Caco-2 (cell line): ENCODE measurements around the gene HPDL. TPM values are rescaled to one million over a fixed set of nuclear protein-coding genes. Genes with fewer than 3 reads are reported as not detected.

Experiments used
- BruUV-seq: library from RNA; stranded (reverse); fragments of 400-500 nt; replicated peaks from 2 replicates; lab custom pipeline; 2021; lab: Mats Ljungman, UMichigan
- CTCF ChIA-PET: fragments of 300-600 bp; sonication (Branson Sonifier 250); formaldehyde crosslinking; loops from one replicate; lab custom pipeline; 2022; ENCODE audit warnings: antibody characterized with exemption; lab: Charles Lee
- POLR2A ChIA-PET: fragments of 300-600 bp; sonication (Branson Sonifier 250); formaldehyde crosslinking; loops from one replicate; lab custom pipeline; 2022; ENCODE audit warnings: antibody characterized with exemption; lab: Charles Lee
- DNase-seq, 2 experiments: peaks; one replicate each; pipeline versions ENCODE4 v3.0.0 to v3.0.0-alpha.2; 2020 to 2022
- H3K27me3 ChIP-seq: replicated peaks from 2 replicates; pipeline ENCODE4 v1.6.0; 2011; ENCODE audit warnings: low read length; ENCODE audit not compliant: control insufficient read depth, insufficient read depth
- H3K36me3 ChIP-seq: 2 replicates; pipeline ENCODE4 v1.5.1; 2011; ENCODE audit warnings: low read length; ENCODE audit not compliant: control insufficient read depth, insufficient read depth
- H3K4me1 ChIP-seq: fragments of 250-450 bp; sonication (Bioruptor Pico); 2 replicates; pipeline ENCODE4 v1.5.1; 2020; ENCODE audit warnings: mild to moderate bottlenecking
- H3K4me3 ChIP-seq: 2 replicates; pipeline ENCODE4 v1.5.1; 2011; ENCODE audit warnings: low read depth, mild to moderate bottlenecking, control low read depth, low read length
- H3K9me3 ChIP-seq: fragments of 250-450 bp; sonication (Bioruptor Pico); 2 replicates; pipeline ENCODE4 v1.5.1; 2020; ENCODE audit warnings: mild to moderate bottlenecking, moderate library complexity
- H3K27ac Mint-ChIP-seq: one replicate; pipeline ENCODE4 v1.8.0; 2022; ENCODE audit warnings: mixed read lengths; ENCODE audit not compliant: unreplicated experiment
- H3K27me3 Mint-ChIP-seq: one replicate; pipeline ENCODE4 v1.8.0; 2022; ENCODE audit warnings: mixed read lengths; ENCODE audit not compliant: insufficient read depth, unreplicated experiment
- H3K36me3 Mint-ChIP-seq: one replicate; pipeline ENCODE4 v1.8.0; 2022; ENCODE audit warnings: mild to moderate bottlenecking, mixed read lengths; ENCODE audit not compliant: insufficient read depth, unreplicated experiment
- H3K4me1 Mint-ChIP-seq: one replicate; pipeline ENCODE4 v1.8.0; 2022; ENCODE audit warnings: low read depth, mixed read lengths; ENCODE audit not compliant: unreplicated experiment
- H3K4me3 Mint-ChIP-seq: one replicate; pipeline ENCODE4 v1.8.0; 2022; ENCODE audit warnings: mild to moderate bottlenecking, moderate library complexity, mixed read lengths; ENCODE audit not compliant: unreplicated experiment
- H3K9me3 Mint-ChIP-seq: one replicate; pipeline ENCODE4 v1.8.0; 2022; ENCODE audit warnings: mixed read lengths; ENCODE audit not compliant: unreplicated experiment
- intact Hi-C: fragments of 100-400 bp; cut with micrococcal nuclease; formaldehyde crosslinking; loops from one replicate; pipeline ENCODE4 v1.10.0; 2022; ENCODE audit not compliant: unreplicated experiment
- total RNA-seq: library from RNA; stranded (reverse); gene quantifications from 2 replicates; pipeline ENCODE4 v1.2.3, GENCODE V29; 2022
- TF ChIP-seq, protein P1 (sequence below), 2 experiments: fragments of 200-600 bp in 1 of 2; IDR thresholded peaks; 1 replicate in 1 of 2; 2 replicates in 1 of 2; pipeline versions ENCODE4 v1.5.1 to v1.8.0; 2011 to 2022; ENCODE audit warnings: antibody characterized with exemption in 1 of 2, control low read depth in 1 of 2, inconsistent platforms in 1 of 2, low read depth in 1 of 2, low read length in 1 of 2, mild to moderate bottlenecking in 1 of 2, moderate library complexity in 1 of 2; ENCODE audit not compliant: insufficient read depth in 1 of 2, severe bottlenecking in 1 of 2, unreplicated experiment in 1 of 2

HPDL gene
- total RNA-seq, 1 experiment from 2014 or later, result 90.6 TPM

DNA sequence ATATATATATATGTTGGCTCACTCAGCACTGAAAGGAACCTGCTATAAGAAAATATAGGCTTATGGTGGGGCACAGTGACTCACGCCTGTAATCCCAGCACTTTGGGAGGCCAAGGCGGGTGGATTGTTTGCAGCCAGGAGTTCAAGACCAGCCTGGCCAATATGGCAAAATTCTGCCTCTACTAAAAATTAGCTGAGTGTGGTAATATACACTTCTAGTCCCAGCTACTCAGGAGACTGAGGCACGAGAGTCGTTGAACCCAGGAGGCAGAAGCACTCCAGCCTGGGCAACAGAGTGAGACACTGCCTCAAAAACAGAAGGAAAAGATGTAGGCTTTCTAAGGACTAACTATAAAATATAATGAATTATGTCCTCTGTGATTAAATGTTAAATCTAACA lies 28.1 kb downstream of the HPDL start:
- no peaks in the 10 kb centered on the region for H3K27me3 ChIP-seq
- Mint-ChIP-seq H3K4me1 (peaks cover 14% of the 10 kb centered on the region), H3K9me3 (no peaks in the 10 kb centered on the region), H3K4me3 (no peak overlapping the region), H3K27ac (no peak overlapping the region), H3K36me3 (peaks cover 12% of the 10 kb centered on the region), H3K27me3 (no peaks in the 10 kb centered on the region)
- intact Hi-C loops, result no loop called here
- no peaks in the 10 kb centered on the region for H3K4me1 ChIP-seq
- H3K9me3 ChIP-seq, result no peaks in the 10 kb centered on the region
- no peak for DNase-seq
- ChIA-PET POLR2A (no interaction called here), CTCF (interaction anchor here (1.4 kb wide), 1 partner anchor 138 kb away, joined by 6 read pairs; no protein-coding TSS in a partner anchor)
- TF ChIP-seq, protein P1, sequence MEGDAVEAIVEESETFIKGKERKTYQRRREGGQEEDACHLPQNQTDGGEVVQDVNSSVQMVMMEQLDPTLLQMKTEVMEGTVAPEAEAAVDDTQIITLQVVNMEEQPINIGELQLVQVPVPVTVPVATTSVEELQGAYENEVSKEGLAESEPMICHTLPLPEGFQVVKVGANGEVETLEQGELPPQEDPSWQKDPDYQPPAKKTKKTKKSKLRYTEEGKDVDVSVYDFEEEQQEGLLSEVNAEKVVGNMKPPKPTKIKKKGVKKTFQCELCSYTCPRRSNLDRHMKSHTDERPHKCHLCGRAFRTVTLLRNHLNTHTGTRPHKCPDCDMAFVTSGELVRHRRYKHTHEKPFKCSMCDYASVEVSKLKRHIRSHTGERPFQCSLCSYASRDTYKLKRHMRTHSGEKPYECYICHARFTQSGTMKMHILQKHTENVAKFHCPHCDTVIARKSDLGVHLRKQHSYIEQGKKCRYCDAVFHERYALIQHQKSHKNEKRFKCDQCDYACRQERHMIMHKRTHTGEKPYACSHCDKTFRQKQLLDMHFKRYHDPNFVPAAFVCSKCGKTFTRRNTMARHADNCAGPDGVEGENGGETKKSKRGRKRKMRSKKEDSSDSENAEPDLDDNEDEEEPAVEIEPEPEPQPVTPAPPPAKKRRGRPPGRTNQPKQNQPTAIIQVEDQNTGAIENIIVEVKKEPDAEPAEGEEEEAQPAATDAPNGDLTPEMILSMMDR (IDR thresholded peaks at IDR 0.05; ENCODE audit: insufficient read depth in 1 of 2, low read depth in 1 of 2, low read length in 1 of 2, severe bottlenecking in 1 of 2, unreplicated experiment in 1 of 2), result no peak
- no peak overlapping the region for H3K4me3 ChIP-seq
- peaks cover 3% of the 10 kb centered on the region for H3K36me3 ChIP-seq
- no TSS peak for BruUV-seq

DNA sequence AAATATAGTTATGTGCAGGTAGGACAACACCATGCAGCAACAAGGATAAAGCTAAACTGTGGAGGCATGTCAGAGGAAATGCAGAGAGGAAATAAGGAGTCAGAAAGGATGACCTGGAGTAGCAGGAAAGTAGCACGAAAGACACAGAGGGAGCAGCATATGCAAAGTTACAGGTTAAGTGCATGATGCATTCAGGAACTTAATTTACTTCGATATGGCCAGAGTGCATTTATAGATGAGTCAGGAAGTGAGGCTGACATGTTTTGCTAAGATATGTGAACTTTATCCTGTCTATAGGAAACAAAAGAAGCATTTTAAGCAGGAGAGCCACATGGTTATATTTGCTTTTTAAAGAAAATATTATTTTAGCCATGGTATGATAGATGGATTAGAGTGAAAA lies 29.0 kb downstream of the HPDL start:
- peaks cover 12% of the 10 kb centered on the region for H3K36me3 Mint-ChIP-seq
- no peaks in the 10 kb centered on the region for H3K27me3 Mint-ChIP-seq
- intact Hi-C loops, result loop anchor here (1.0 kb wide), 1 partner anchor 15 kb away; no protein-coding TSS in a partner anchor

DNA sequence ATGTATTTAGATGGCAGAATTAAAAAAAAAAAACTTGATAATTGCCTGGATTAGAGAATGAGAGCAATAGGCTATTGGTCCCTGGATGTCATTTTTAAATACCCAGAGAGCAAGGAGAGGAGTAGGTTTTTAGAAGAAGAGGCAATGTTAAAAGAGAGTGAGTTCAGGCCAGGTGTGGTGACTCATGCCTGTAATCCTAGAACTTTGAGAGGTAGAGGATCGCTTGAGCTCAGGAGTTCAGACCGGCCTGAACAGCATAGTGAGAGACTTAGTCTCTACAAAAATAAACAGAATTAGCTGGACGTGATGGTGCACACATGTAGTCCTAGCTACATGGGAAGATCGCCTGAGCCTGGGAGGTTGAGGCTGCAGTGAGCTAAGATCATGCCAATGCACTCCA lies 29.5 kb downstream of the HPDL start:
- no peak for DNase-seq
- intact Hi-C loops, result loop anchor here (1.0 kb wide), 1 partner anchor 14 kb away; no protein-coding TSS in a partner anchor

More for the DNA sequence above, 29.0 kb downstream of the HPDL start:
- no peaks in the 10 kb centered on the region for H3K4me1 ChIP-seq
- H3K27me3 ChIP-seq, result no peaks in the 10 kb centered on the region
- BruUV-seq, result no TSS peak
- Mint-ChIP-seq H3K4me1 (peaks cover 14% of the 10 kb centered on the region), H3K27ac (no peak overlapping the region), H3K4me3 (no peak overlapping the region), H3K9me3 (no peaks in the 10 kb centered on the region)
- no peaks in the 10 kb centered on the region for H3K9me3 ChIP-seq
- H3K4me3 ChIP-seq, result no peak overlapping the region
- CTCF ChIA-PET, result interaction anchor here (1.4 to 2.5 kb wide), 2 partner anchors 137 to 138 kb away, joined by 6 to 10 read pairs; no protein-coding TSS in a partner anchor
- TF ChIP-seq, protein P1 (IDR thresholded peaks at IDR 0.05; ENCODE audit: insufficient read depth in 1 of 2, low read depth in 1 of 2, low read length in 1 of 2, severe bottlenecking in 1 of 2, unreplicated experiment in 1 of 2), result no peak
- peaks cover 3% of the 10 kb centered on the region for H3K36me3 ChIP-seq
- no peak for DNase-seq
- POLR2A ChIA-PET, result interaction anchor here (1.9 kb wide), 1 partner anchor 136 kb away, joined by 5 read pairs; the partner anchor contains the start of gene TESK2

More for the DNA sequence above, 29.5 kb downstream of the HPDL start:
- H3K36me3 Mint-ChIP-seq, result peaks cover 12% of the 10 kb centered on the region
- no peak overlapping the region for H3K4me3 Mint-ChIP-seq
- Histone ChIP-seq H3K9me3 (no peaks in the 10 kb centered on the region), H3K27me3 (no peaks in the 10 kb centered on the region), H3K36me3 (peaks cover 3% of the 10 kb centered on the region), H3K4me1 (no peaks in the 10 kb centered on the region), H3K4me3 (no peak overlapping the region)
- no peaks in the 10 kb centered on the region for H3K27me3 Mint-ChIP-seq
- no peak overlapping the region for H3K27ac Mint-ChIP-seq
- no TSS peak for BruUV-seq
- no peaks in the 10 kb centered on the region for H3K9me3 Mint-ChIP-seq
- H3K4me1 Mint-ChIP-seq, result peaks cover 14% of the 10 kb centered on the region
- TF ChIP-seq, protein P1 (IDR thresholded peaks at IDR 0.05; ENCODE audit: insufficient read depth in 1 of 2, low read depth in 1 of 2, low read length in 1 of 2, severe bottlenecking in 1 of 2, unreplicated experiment in 1 of 2), result no peak
- ChIA-PET POLR2A (interaction anchor here (1.9 kb wide), 1 partner anchor 135 kb away, joined by 5 read pairs; the partner anchor contains the start of gene TESK2), CTCF (interaction anchor here (2.5 kb wide), 1 partner anchor 137 kb away, joined by 10 read pairs; no protein-coding TSS in a partner anchor)
